Panc1 (cell line): ENCODE data around the gene OGG1. TPM values are rescaled to one million over a fixed set of nuclear protein-coding genes. Genes with fewer than 3 reads are reported as not detected.

Source experiments
- ATAC-seq: fragments of 200-7000 bp; cut with Tn5 transposase; 2 replicates; pipeline ENCODE4 v1.9.1; 2020; ENCODE audit warnings: mild to moderate bottlenecking, moderate library complexity
- BruUV-seq: library from RNA; stranded (reverse); fragments of 400-500 nt; replicated peaks from 2 replicates; lab custom pipeline; 2021; lab: Mats Ljungman, UMichigan
- CTCF ChIA-PET: fragments of 300-600 bp; sonication (Branson Sonifier 250); formaldehyde crosslinking; loops from one replicate; lab custom pipeline; 2022; ENCODE audit warnings: antibody characterized with exemption; lab: Charles Lee
- POLR2A ChIA-PET: fragments of 300-600 bp; sonication (Branson Sonifier 250); formaldehyde crosslinking; loops from one replicate; lab custom pipeline; 2022; ENCODE audit warnings: antibody characterized with exemption; lab: Charles Lee
- DNase-seq: peaks from one replicate; pipeline ENCODE4 v3.0.0-alpha.2; 2010; ENCODE audit warnings: low read depth, low spot score
- H3K27ac ChIP-seq: 2 replicates; pipeline ENCODE4 v1.5.1; 2011; ENCODE audit warnings: mild to moderate bottlenecking, low read length, inconsistent platforms
- H3K27me3 ChIP-seq: fragments of 200-500 bp; sonication (Bioruptor generic); 2 replicates; pipeline ENCODE4 v1.6.0; 2014; ENCODE audit warnings: low read length, inconsistent platforms; ENCODE audit not compliant: control insufficient read depth, insufficient read depth
- H3K36me3 ChIP-seq: fragments of 200-500 bp; sonication (Bioruptor generic); 2 replicates; pipeline ENCODE4 v1.5.1; 2014; ENCODE audit warnings: inconsistent platforms, mild to moderate bottlenecking, low read length, moderate library complexity; ENCODE audit not compliant: control insufficient read depth, insufficient read depth
- H3K4me1 ChIP-seq: 2 replicates; pipeline ENCODE4 v1.5.1; 2011; ENCODE audit warnings: inconsistent platforms, mild to moderate bottlenecking, low read length, moderate library complexity; ENCODE audit not compliant: control insufficient read depth, insufficient read depth
- H3K4me3 ChIP-seq, 2 experiments: 2 replicates each; pipeline ENCODE4 v1.5.1; 2011 to 2012; ENCODE audit warnings: low read depth in 2 of 2, low read length in 2 of 2, mild to moderate bottlenecking in 2 of 2, inconsistent platforms in 1 of 2, moderate library complexity in 1 of 2
- H3K9me3 ChIP-seq: fragments of 200-500 bp; sonication (Bioruptor generic); 2 replicates; pipeline ENCODE4 v1.5.1; 2014; ENCODE audit warnings: low read depth, mild to moderate bottlenecking, inconsistent platforms, low read length, moderate library complexity; ENCODE audit not compliant: control insufficient read depth, insufficient read depth
- CTCF ChIP-seq: fragments of 450-650 bp; IDR thresholded peaks from 2 replicates; pipeline ENCODE4 v1.5.1; 2017; ENCODE audit warnings: mild to moderate bottlenecking
- POLR2AphosphoS5 ChIP-seq: IDR thresholded peaks from 2 replicates; pipeline ENCODE4 v1.6.1; 2012; ENCODE audit warnings: mild to moderate bottlenecking, low read depth, low read length, moderate library complexity
- REST ChIP-seq, 2 experiments: IDR thresholded peaks; 2 replicates each; pipeline ENCODE4 v1.6.1; 2011 to 2012; ENCODE audit warnings: low read depth in 2 of 2, control low read depth in 1 of 2, low read length in 1 of 2, mild to moderate bottlenecking in 1 of 2, moderate library complexity in 1 of 2; ENCODE audit not compliant: insufficient read depth in 1 of 2
- SIN3A ChIP-seq: IDR thresholded peaks from 2 replicates; pipeline ENCODE4 v1.6.1; 2012; ENCODE audit warnings: low read depth, mild to moderate bottlenecking, low read length, moderate library complexity, borderline replicate concordance; ENCODE audit not compliant: insufficient read depth
- TCF7L2 ChIP-seq: IDR thresholded peaks from 2 replicates; pipeline ENCODE4 v1.6.1; 2011; ENCODE audit warnings: mild to moderate bottlenecking, low read depth, low read length, inconsistent platforms
- in situ Hi-C: cut with HindIII; loops from 2 replicates; pipeline ENCODE4 v1.10.0; 2016; ENCODE audit warnings: low sequenced_read_pairs, low pct_unique_long_range_greater_than_20kb
- intact Hi-C: fragments of 100-400 bp; cut with micrococcal nuclease; formaldehyde crosslinking; loops from one replicate; pipeline ENCODE4 v1.10.0; 2022; ENCODE audit not compliant: unreplicated experiment
- total RNA-seq: library from RNA; stranded (reverse); gene quantifications from one replicate; pipeline ENCODE4 v1.2.1, GENCODE V29; 2021; ENCODE audit not compliant: unreplicated experiment

Gene OGG1
- total RNA-seq, 1 experiment from 2014 or later: 32.5 TPM

GRCh38 chr3:9760779-9761505 lies 11.2 kb downstream of the OGG1 start:
- no peak overlapping the region for H3K27ac ChIP-seq
- POLR2A ChIA-PET: no interaction called here
- CTCF ChIA-PET: no interaction called here
- ATAC-seq (no peak), DNase-seq (no peak)
- no peaks in the 10 kb centered on the region for H3K9me3 ChIP-seq
- BruUV-seq: no TSS peak
- intact Hi-C loops (no loop called here), in situ Hi-C loops (no loop called here)
- TF ChIP-seq REST (IDR thresholded peaks at IDR 0.05; ENCODE audit: insufficient read depth in 1 of 2, low read depth in 2 of 2, low read length in 1 of 2): no peak
- no peak for TF ChIP-seq POLR2AphosphoS5
- TF ChIP-seq CTCF: no peak
- no peak for TF ChIP-seq SIN3A
- no peak for TF ChIP-seq TCF7L2
- H3K27me3 ChIP-seq: no peaks in the 10 kb centered on the region
- no peak overlapping the region for H3K4me3 ChIP-seq
- no peaks in the 10 kb centered on the region for H3K4me1 ChIP-seq
- no peaks in the 10 kb centered on the region for H3K36me3 ChIP-seq

GRCh38 chr3:9761919-9762318 lies 12.2 kb downstream of the OGG1 start:
- Histone ChIP-seq H3K4me3 (no peak overlapping the region), H3K9me3 (no peaks in the 10 kb centered on the region), H3K36me3 (no peaks in the 10 kb centered on the region), H3K27ac (no peak overlapping the region), H3K27me3 (no peaks in the 10 kb centered on the region), H3K4me1 (no peaks in the 10 kb centered on the region)
- DNase-seq (no peak), ATAC-seq (no peak)
- TF ChIP-seq POLR2AphosphoS5 (no peak), SIN3A (no peak), CTCF (no peak), TCF7L2 (no peak), REST (IDR thresholded peaks at IDR 0.05; ENCODE audit: insufficient read depth in 1 of 2, low read depth in 2 of 2, low read length in 1 of 2) (no peak)
- no TSS peak for BruUV-seq
- in situ Hi-C loops (no loop called here), intact Hi-C loops (no loop called here)
- POLR2A ChIA-PET: no interaction called here
- CTCF ChIA-PET: no interaction called here
